ENCODE data around the gene ZBTB8A. TPM values are rescaled to one million over a fixed set of nuclear protein-coding genes. Genes with fewer than 3 reads are reported as not detected.
A peak's percentile ranks its signal among the peaks of the same experiment; 100 is the strongest.

The ZBTB8A gene
- polyA plus RNA-seq (ENCODE audit: low read depth in 6 of 6): not detected

GRCh38 chr1:32538887-32539583 is at the start of gene ZBTB8A:
Gene ZBTB8A (plus strand): TSS chr1:32539427. CDS start chr1:32592932, 53,505 bp downstream.
- Mint-ChIP-seq H3K4me1 (peaks cover 19 to 32% (median 25%) of the 10 kb centered on the region in 3 donors), H3K27me3 (peaks cover 51 to 62% (median 53%) of the 10 kb centered on the region in 3 donors), H3K27ac (peak within 1 kb of the TSS in 3 of 6 donors; percentile 13 to 67 (median 63)), H3K9me3 (peaks cover 0 to 2% (median 0%) of the 10 kb centered on the region in 7 donors), H3K4me3 (peak within 1 kb of the TSS; percentile 83 to 92 (median 86)), H3K36me3 (no peaks in the 10 kb centered on the region)
- DNase-seq (no peak), ATAC-seq (ENCODE audit: low read depth in 2 of 2) (peak; percentile 38 to 45)

- DNase-seq (no peak), ATAC-seq (ENCODE audit: low read depth in 2 of 2) (no peak)
- Mint-ChIP-seq H3K27me3 (peaks cover 13 to 17% (median 13%) of the 10 kb centered on the region in 3 donors), H3K4me3 (no peak overlapping the region), H3K4me1 (no peaks in the 10 kb centered on the region), H3K27ac (no peak overlapping the region), H3K36me3 (no peaks in the 10 kb centered on the region), H3K9me3 (no peaks in the 10 kb centered on the region)
Measured at GRCh38 chr1:32489774-32490454, 49.3 kb upstream of the ZBTB8A start.

GRCh38 chr1:32491386-32491785 is 47.8 kb upstream of the ZBTB8A start:
- no peak overlapping the region for H3K27ac Mint-ChIP-seq
- H3K4me1 Mint-ChIP-seq: no peaks in the 10 kb centered on the region
- peak overlapping the region in 1 of 8 donors; percentile 7 for H3K4me3 Mint-ChIP-seq
- H3K36me3 Mint-ChIP-seq: no peaks in the 10 kb centered on the region
- ATAC-seq (ENCODE audit: low read depth in 2 of 2) (no peak), DNase-seq (no peak)
- H3K9me3 Mint-ChIP-seq: no peaks in the 10 kb centered on the region
- peaks cover 5 to 13% (median 11%) of the 10 kb centered on the region in 3 donors for H3K27me3 Mint-ChIP-seq

GRCh38 chr1:32494196-32494595 is 45.0 kb upstream of the ZBTB8A start:
- H3K9me3 Mint-ChIP-seq: no peaks in the 10 kb centered on the region
- ATAC-seq (ENCODE audit: low read depth in 2 of 2) (no peak), DNase-seq (no peak)
- no peaks in the 10 kb centered on the region for H3K4me1 Mint-ChIP-seq
- H3K4me3 Mint-ChIP-seq: peak overlapping the region in 1 of 8 donors; percentile 40
- H3K27ac Mint-ChIP-seq: no peak overlapping the region
- no peaks in the 10 kb centered on the region for H3K36me3 Mint-ChIP-seq
- peaks cover 13 to 21% (median 17%) of the 10 kb centered on the region in 3 donors for H3K27me3 Mint-ChIP-seq

- H3K36me3 Mint-ChIP-seq: no peaks in the 10 kb centered on the region
- H3K27me3 Mint-ChIP-seq: peaks cover 11 to 28% (median 23%) of the 10 kb centered on the region in 3 donors
- peak overlapping the region in 1 of 6 donors; percentile 47 for H3K27ac Mint-ChIP-seq
- no peaks in the 10 kb centered on the region for H3K9me3 Mint-ChIP-seq
- peaks cover 0 to 3% (median under 1%) of the 10 kb centered on the region in 3 donors for H3K4me1 Mint-ChIP-seq
- ATAC-seq (ENCODE audit: low read depth in 2 of 2): no peak
- H3K4me3 Mint-ChIP-seq: no peak overlapping the region
- DNase-seq: no peak
Measured at GRCh38 chr1:32494711-32495337, 44.4 kb upstream of the ZBTB8A start.

- peaks cover 15 to 35% (median 25%) of the 10 kb centered on the region in 3 donors for H3K27me3 Mint-ChIP-seq
- H3K36me3 Mint-ChIP-seq: no peaks in the 10 kb centered on the region
- ATAC-seq (ENCODE audit: low read depth in 2 of 2): no peak
- H3K27ac Mint-ChIP-seq: no peak overlapping the region
- peaks cover 0 to 7% (median 5%) of the 10 kb centered on the region in 3 donors for H3K4me1 Mint-ChIP-seq
- H3K9me3 Mint-ChIP-seq: no peaks in the 10 kb centered on the region
- peak overlapping the region in 1 of 8 donors; percentile 18 for H3K4me3 Mint-ChIP-seq
- DNase-seq: no peak
Measured at GRCh38 chr1:32496127-32496526, 43.1 kb upstream of the ZBTB8A start.

GRCh38 chr1:32498751-32499150 is 40.5 kb upstream of the ZBTB8A start:
- no peak overlapping the region for H3K27ac Mint-ChIP-seq

GRCh38 chr1:32500387-32501209 is 38.6 kb upstream of the ZBTB8A start:
- ATAC-seq (ENCODE audit: low read depth in 2 of 2) (peak; percentile 81 to 87), DNase-seq (peak; percentile 11)
- Mint-ChIP-seq H3K27me3 (peaks cover 13 to 49% (median 36%) of the 10 kb centered on the region in 3 donors), H3K27ac (no peak overlapping the region), H3K4me1 (peaks cover 0 to 7% (median 5%) of the 10 kb centered on the region in 3 donors), H3K36me3 (no peaks in the 10 kb centered on the region), H3K4me3 (peak overlapping the region; percentile 68 to 93 (median 84)), H3K9me3 (peaks cover 0 to 5% (median 0%) of the 10 kb centered on the region in 7 donors)

More at GRCh38 chr1:32498751-32499150, 40.5 kb upstream of the ZBTB8A start:
- ATAC-seq (ENCODE audit: low read depth in 2 of 2) (no peak), DNase-seq (no peak)
- Mint-ChIP-seq H3K4me1 (peaks cover 0 to 7% (median 5%) of the 10 kb centered on the region in 3 donors), H3K36me3 (no peaks in the 10 kb centered on the region), H3K4me3 (peak overlapping the region in 5 of 8 donors; percentile 13 to 93 (median 65)), H3K9me3 (no peaks in the 10 kb centered on the region), H3K27me3 (peaks cover 18 to 49% (median 31%) of the 10 kb centered on the region in 3 donors)

- H3K4me3 Mint-ChIP-seq: peak overlapping the region in 6 of 8 donors; percentile 16 to 85 (median 66)
- peaks cover 0 to 8% (median 0%) of the 10 kb centered on the region in 7 donors for H3K9me3 Mint-ChIP-seq
- H3K36me3 Mint-ChIP-seq: no peaks in the 10 kb centered on the region
- H3K4me1 Mint-ChIP-seq: peaks cover 0 to 7% (median 5%) of the 10 kb centered on the region in 3 donors
- no peak overlapping the region for H3K27ac Mint-ChIP-seq
- H3K27me3 Mint-ChIP-seq: peaks cover 20 to 53% (median 44%) of the 10 kb centered on the region in 3 donors
- DNase-seq (no peak), ATAC-seq (ENCODE audit: low read depth in 2 of 2) (no peak)
Measured at GRCh38 chr1:32501865-32502264, 37.4 kb upstream of the ZBTB8A start.

- Mint-ChIP-seq H3K27ac (no peak overlapping the region), H3K9me3 (peaks cover 0 to 8% (median 0%) of the 10 kb centered on the region in 7 donors), H3K27me3 (peaks cover 21 to 51% (median 46%) of the 10 kb centered on the region in 3 donors), H3K4me1 (peaks cover 0 to 7% (median 5%) of the 10 kb centered on the region in 3 donors), H3K36me3 (no peaks in the 10 kb centered on the region), H3K4me3 (peak overlapping the region in 2 of 8 donors; percentile 12 to 56)
- ATAC-seq (ENCODE audit: low read depth in 2 of 2) (no peak), DNase-seq (no peak)
Measured at GRCh38 chr1:32503153-32503552, 36.1 kb upstream of the ZBTB8A start.

GRCh38 chr1:32507021-32507420 is 32.2 kb upstream of the ZBTB8A start:
- H3K4me3 Mint-ChIP-seq: peak overlapping the region in 1 of 8 donors; percentile 44
- peaks cover 22 to 46% (median 33%) of the 10 kb centered on the region in 3 donors for H3K27me3 Mint-ChIP-seq
- H3K9me3 Mint-ChIP-seq: peaks cover 0 to 8% (median 0%) of the 10 kb centered on the region in 7 donors
- DNase-seq (no peak), ATAC-seq (ENCODE audit: low read depth in 2 of 2) (no peak)
- H3K4me1 Mint-ChIP-seq: no peaks in the 10 kb centered on the region
- H3K36me3 Mint-ChIP-seq: no peaks in the 10 kb centered on the region
- no peak overlapping the region for H3K27ac Mint-ChIP-seq

GRCh38 chr1:32508761-32509160 is 30.5 kb upstream of the ZBTB8A start:
- H3K9me3 Mint-ChIP-seq: peaks cover 0 to 8% (median 0%) of the 10 kb centered on the region in 7 donors
- H3K27me3 Mint-ChIP-seq: peaks cover 26 to 43% (median 36%) of the 10 kb centered on the region in 3 donors
- no peak overlapping the region for H3K4me3 Mint-ChIP-seq
- no peaks in the 10 kb centered on the region for H3K4me1 Mint-ChIP-seq
- DNase-seq (no peak), ATAC-seq (ENCODE audit: low read depth in 2 of 2) (no peak)
- H3K27ac Mint-ChIP-seq: peak overlapping the region in 1 of 6 donors; percentile 47
- no peaks in the 10 kb centered on the region for H3K36me3 Mint-ChIP-seq

All from naive B cell (primary cell).